Loucy (cell line): ENCODE measurements around the gene VSTM2B.

Source experiments
- CTCF ChIP-seq: fragments of 200-600 bp; sonication (generic); conservative IDR thresholded peaks from 2 replicates; pipeline ENCODE4 v1.5.1; 2014; ENCODE audit warnings: mild to moderate bottlenecking, antibody characterized with exemption, low read length
- EZH2phosphoT487 ChIP-seq: fragments of 200-600 bp; IDR thresholded peaks from 2 replicates; pipeline ENCODE4 v1.6.1; 2018; ENCODE audit warnings: antibody characterized with exemption, mild to moderate bottlenecking, moderate library complexity, borderline replicate concordance

DNA sequence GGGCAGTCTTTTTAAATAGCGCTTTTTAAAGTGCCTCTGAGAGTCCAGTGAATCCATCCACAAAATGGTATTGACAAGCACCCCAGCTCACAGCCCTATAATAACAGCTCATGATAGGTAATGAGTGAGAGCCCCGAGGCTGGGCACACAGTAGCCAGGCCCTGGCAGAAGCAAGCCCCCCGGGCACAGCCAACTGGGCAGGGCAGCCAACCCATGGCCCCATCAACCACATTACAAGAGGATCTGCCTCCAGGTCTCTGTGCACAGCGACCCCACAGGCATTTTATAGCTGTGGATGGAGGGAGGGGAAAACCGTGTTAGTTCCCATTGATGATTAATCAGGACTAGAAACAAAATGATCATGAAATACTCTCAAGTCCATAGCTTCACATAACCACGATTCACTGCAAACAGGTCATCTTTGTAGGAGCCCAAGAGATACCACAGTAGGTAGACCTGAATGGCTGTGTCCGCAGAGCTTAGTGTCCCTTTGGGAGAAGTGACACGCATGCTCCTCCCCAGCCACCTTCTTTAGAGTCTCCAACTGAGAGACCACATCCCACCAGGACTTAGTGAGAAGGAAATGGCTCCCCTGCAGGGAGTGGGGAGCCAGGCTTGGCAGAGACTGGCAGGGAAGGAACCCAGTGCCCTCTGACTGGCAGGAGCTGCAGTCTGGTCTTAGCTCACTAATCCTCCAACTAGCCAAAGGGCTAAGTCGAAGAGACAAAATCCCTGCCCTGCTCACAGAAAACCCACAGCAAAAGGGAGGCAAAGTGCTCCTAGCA, 4.3 kb upstream of the VSTM2B start:
- TF ChIP-seq CTCF (no peak), EZH2phosphoT487 (no peak)
